NCI-H345 treated with DMSO at 0.1 percent for 48 hours (cell line): Measurements from ENCODE around the gene SNX24.
"Not testable (repeated sequence)": the region's sequence is repeated elsewhere in the genome, so short reads cannot be mapped to it uniquely, and the experiment has no call there.

Source experiments
- DNase-seq: peaks from one replicate; lab custom pipeline; 2025; ENCODE audit not compliant: unreplicated experiment; lab: John Stamatoyannopoulos, UW

Gene SNX24

DNA sequence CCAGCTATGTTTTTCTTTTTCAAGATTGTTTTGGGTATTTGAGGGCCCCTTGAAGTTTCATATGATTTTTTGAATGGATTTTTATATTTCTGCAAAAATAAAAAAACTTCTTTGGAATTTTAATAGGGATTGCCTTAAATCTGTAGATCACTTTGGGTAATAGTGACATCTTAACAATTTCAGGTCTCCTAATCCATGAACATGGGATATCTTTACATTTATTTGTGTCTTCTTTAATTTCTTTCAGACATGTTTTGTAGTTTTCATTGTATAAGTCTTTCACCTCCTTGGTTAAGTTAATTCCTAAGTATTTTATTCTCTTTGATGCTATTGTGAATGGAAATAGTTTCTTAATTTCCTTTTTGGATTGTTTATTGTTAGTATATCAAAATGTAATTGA is 112.0 kb downstream of the SNX24 start:
- DNase-seq: no peak

DNA sequence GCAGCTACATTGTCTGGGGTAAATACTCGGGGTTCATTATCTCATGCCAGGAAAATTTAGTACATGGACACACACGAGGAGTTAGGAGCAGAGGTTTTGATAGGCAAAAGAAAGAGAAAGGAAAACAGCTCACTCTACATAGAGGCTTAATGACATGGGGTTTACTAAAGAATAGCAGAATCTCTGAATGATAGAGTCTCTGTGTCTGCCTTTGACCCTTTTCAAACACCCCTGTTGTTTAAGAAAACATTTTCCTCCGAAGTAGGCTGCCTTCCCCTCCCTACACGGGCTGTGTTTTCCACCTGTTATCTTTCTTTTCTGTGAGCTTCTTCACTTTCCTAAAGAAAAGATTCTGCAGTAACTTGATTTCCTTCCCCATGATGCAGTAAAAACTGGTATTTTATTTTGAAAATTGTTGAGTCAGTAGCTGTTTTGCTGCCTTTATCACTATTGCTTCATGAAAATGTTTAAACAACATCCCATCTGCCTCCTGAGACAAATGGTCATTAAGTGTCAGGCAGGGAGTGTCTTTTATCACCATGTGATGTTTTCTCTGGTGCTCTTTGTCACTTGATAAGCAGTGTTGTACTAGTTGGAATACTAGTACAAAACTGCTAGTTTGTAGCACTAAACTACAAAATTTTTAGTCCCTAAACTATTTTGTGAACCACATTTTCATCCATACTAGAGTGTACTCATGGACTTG is 114.5 kb downstream of the SNX24 start:
- no peak for DNase-seq

DNA sequence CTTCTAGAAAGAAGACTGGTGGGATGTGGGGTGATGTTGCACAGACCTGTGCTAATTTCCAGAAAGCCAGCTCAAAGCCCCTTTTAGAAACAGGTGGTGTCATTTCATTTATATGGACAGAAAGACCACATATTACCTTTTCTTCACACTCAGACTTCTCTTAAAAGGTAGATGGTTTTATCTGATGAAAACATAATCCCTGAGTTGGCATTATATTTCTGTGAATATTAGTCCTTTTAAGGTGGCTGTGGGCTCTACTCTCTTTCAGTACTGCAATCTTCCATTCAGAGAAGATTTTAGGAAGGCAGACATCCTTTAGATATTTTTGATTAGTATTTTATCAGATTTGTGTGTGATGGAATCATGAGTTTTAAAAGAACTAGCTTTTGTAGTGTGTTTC is 117.9 kb downstream of the SNX24 start:
- no peak for DNase-seq

DNA sequence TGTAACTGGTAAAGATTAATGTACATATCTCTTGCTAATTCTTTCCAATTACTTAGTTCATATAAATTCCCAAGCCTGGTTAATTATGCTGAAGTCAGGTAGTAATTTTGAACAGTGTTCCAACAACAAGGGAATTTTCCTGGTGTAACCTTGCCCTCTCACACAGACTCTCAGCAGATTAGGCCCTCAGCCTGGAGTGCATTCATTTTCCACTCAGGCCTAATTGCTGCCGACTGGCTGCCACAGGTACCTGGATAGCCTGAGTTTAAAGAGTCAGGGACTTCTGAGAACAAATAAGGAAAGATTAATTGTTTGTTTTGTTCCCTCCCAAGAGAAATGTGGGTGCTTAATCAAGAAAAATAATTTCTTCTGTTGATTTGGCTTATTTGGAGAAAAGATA is 119.7 kb downstream of the SNX24 start:
- DNase-seq: no peak

DNA sequence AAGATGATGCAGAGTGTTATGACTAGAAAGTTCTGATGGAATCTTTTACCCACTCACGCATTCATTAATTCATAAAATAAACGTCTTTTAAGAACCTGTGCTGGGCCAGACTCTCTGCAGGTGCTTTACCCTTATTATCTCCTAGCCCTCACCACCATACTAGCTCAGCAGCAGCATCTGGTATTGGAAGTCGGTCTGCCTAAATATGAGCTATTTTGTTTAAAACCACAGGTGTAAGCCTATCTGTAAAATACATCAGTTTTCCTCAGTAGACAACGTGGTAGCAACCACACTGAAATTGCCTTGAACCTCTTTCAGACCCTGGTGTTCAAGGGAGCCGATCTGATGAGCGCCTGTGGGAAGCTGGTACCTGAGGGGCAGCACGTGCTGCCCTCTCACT is 121.7 kb downstream of the SNX24 start:
- DNase-seq: no peak

DNA sequence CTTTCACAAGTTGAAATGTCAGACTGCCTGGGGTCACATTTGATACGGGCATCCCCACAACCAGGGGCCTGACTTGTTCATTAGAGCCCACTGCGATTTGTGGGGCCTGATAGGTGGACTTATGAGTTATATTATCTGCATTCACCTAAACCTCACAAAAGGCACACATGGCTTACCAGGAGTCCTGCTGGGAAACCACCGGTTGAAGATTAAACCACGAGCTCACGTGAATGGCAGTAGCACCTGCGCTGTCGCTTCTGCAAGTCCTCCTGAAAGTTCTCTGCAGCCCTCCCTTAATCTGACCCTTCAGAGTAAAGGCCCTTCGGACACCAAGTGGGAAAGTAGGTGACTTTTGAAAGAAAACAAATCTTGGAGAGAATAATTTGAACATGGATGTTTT is 122.2 kb downstream of the SNX24 start:
- no peak for DNase-seq

DNA sequence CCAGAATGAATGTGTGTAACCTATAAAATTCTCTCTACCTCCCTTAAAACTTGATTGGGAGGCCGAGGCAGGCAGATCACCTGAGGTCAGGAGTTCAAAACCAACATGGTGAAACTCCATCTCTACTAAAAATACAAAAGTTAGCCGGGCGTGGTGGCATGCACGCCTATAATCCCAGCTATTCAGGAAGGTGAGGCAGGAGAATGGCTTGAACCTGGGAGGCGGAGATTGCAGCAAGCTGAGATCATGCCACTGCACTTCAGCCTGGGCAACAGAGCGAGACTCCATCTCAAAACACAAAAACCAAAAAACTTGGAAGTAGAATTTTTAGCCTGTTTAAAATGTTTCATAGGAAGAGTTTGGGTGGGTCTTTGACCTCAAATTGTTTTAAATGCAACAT is 122.6 kb downstream of the SNX24 start:
- not testable (repeated sequence) for DNase-seq

DNA sequence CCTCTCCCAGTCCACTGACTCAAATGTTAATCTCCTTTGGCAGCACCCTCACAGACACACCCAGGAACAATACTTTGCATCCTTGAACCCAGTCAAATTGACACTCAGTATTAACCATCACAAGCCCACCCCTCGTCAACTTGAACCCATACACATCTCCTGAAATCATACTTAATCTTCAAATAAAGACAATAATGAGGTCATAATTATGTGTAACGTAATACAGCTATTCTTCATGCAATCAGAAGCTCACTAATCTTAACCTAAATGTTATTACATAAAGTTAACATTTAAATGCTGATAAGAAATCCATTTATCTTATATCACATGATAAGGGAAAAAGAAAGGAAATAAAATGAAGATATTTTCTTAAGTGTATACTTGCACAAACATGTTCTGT is 125.9 kb downstream of the SNX24 start:
- no peak for DNase-seq

DNA sequence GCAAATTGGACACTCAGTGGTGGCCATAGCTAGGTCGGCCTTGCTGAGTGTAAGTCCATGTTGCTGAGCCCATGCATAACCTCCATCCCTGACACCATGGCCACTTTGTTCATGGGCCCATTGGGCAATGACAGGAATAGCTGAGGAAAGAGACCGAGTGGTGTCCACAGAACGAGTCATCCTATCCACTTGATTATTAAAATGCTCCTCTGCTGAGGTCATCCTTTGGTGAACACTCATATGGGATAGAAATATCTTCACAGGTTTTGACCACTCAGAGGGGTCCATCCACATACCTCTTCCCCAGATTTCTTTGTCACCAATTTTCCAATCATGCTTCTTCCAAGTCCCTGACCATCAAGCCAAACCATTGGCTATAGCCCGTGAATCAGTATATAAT is 127.5 kb downstream of the SNX24 start:
- DNase-seq: no peak

DNA sequence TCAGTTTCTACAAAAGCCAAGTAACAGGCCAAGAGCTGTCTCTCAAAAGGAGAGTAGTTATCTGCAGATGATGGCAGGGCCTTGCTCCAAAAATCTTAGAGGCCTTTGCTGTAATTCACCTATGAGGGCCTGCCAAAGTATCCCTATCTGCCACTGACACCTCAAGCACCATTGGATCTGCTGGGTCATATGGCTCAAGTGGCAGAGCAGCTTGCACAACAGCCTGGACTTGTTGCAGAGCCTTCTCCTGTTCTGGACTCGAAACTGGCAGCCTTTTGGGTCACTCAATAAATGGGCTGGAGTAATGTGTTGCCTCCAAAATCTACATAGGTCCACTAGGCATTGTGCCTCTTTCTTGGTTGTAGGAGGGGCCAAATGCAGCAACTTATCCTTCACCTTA is 128.3 kb downstream of the SNX24 start:
- DNase-seq: not testable (repeated sequence)

DNA sequence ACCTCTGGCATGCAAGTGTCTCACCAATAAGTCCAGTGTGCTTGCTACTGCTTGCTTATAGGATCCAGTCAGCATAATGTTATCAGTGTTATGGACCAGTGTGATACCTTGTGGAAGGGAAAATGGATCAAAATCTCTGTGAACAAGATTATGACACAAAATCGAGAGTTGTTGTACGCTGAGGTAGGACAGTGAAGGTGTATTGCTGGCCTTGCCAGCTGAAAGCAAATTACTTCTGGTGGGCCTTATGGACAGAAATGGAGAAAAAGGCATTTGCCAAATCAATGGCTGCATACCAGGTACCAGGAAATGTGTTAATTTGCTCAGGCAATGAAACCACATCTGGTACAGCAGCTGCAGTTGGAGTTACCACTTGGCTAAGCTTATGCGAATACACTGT is 128.8 kb downstream of the SNX24 start:
- not testable (repeated sequence) for DNase-seq

DNA sequence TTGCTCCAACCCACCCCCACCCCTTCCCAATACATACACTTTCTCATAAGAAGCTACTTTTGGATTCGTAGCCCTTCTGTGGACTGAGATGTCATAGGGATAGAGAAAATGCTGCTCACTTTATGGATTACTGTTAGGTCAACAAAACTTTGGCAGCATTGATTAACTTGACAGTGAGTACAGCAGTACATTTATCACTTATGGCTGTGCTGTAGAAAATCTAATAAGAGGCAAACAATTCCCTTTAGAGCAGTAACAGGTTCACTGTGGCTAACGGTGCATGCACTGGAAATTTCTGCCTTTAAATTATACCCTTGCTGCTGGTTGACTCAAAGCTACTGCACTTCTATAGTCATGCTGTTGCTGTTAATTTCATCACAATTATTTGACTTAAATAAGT is 131.9 kb downstream of the SNX24 start:
- DNase-seq: no peak

DNA sequence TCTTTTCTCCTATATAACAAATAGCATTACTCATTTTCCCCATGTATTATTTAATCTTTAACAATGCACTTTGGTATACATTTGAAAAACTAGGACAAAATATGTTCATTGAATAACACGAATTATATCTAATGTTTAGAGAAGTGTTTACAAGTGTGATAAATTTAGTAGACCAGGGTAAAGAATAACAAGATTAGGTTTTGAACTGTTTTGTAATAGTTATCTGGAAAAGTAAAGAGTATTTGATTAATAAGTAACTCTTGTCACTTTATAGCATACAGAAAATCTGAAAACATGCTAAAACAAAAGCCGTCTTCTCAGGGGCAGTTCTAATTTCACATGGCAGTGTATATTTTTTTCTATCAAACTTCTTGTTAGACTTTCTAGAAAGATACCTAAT is 132.7 kb downstream of the SNX24 start:
- no peak for DNase-seq

DNA sequence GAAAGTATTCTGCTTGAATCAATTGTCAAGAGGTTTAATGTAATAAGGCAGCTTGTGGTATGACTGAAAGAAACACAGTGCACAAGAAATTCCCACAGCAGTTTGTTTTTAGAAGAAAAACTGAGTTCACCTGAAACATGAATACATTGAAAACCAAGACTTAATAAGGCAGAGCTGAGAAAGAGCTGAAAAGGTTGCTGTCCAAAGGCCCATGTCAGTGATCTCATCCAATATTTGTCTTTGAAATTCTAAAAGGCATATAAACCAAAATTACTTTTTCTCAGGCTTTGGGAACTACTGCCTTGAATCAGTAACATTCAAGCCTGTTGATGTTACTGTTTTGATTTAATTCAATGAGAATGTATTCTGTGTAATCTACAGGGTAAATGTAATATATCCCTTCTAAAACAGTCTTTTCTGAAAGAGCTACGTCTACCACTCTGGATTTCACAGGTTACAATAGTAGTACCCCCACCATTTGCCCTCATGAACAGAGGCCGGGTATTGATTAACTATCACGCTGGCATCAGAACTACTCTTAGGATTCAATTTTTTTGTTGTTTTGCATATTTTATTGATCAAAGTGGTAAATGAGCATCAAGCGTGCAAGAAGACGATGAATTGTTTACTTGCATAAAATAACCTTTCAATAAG is 133.4 kb downstream of the SNX24 start:
- DNase-seq: no peak

DNA sequence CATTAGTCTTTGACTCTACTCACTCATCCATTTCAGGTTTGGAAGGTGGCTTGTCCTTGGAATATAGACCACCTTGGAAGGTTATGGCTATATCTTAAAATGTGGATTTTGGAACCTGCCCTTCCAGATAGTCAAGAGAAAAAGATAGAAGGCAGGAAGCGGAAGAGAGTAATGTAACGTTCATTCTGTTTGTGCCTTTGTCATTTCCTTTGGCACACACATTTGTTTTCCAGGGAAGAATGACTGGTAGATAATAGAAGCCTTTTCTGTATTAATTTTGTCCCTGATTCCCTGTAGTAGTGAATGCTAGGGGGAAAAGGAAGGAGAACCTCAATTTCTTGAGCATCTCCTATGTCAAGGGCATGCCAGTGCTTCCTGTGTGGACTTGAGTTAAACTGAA is 136.4 kb downstream of the SNX24 start:
- no peak for DNase-seq

DNA sequence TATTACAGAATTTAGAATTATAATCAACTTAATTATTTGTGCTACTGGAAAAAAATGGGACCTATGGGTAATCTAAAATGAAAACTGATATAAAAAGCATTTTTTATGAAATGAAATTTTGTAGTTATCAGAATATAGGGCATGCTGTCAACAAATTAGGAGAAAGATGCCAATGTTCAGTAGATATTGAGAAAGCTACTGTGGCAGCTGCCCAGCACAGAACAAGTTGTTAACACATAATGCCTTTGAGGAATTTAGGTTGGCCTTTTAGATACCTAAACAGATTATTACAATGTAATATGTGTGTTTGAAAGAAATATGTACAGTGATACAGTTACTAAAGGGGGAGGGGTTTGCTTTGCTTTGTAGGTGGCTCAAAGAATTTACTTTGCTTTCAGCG is 137.0 kb downstream of the SNX24 start:
- no peak for DNase-seq

DNA sequence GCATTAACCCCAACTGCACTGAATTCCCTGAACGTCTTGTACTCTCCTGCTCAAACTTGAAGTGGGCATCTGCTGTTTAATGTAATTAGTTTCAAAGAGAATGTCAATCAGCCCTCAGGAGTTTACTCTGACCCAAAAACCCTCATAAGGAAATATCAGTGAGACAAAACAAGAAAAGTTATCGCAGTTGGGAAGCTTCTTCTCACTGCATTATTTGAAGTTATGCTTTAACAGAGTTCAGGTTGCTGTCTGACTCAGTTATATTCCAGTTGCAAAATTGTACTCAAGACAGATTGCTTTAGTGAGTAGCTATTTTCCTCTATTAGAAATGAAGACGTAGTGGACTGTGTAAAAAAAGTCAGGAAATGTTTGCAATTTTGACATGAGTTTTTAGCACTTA is 139.0 kb downstream of the SNX24 start:
- no peak for DNase-seq

DNA sequence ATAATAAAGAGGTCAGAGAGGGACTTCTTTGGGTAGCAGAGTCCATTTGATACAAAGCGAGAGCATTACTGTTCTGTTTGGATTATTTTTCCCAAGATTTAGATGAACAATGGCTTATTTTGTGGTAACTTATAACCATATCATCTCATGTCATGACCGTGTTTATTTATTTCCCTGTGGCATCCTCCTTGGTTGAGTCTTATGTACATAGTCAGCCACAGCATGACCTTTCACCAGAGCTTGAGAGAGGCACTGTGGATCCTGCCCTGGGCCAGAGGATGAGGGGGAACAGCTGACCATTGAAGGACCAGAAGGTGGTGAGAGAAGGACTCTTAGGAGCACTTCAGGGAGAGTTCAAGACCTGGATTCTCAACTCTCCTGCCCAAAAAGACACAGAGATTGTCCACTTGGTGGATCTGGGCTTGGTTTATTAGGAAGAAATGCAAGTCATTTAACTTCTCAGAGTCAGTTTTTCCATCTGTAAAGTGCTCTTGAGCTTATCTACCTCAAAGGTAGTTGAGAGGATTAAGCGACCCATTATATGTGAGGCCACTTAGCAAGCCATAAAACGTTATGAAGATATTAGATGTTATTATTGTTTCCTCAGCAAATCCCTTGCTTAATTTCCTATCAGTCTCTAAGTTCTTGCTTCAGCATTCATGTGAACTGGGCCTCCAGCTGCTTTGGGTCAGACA is 139.7 kb downstream of the SNX24 start:
- DNase-seq: no peak

DNA sequence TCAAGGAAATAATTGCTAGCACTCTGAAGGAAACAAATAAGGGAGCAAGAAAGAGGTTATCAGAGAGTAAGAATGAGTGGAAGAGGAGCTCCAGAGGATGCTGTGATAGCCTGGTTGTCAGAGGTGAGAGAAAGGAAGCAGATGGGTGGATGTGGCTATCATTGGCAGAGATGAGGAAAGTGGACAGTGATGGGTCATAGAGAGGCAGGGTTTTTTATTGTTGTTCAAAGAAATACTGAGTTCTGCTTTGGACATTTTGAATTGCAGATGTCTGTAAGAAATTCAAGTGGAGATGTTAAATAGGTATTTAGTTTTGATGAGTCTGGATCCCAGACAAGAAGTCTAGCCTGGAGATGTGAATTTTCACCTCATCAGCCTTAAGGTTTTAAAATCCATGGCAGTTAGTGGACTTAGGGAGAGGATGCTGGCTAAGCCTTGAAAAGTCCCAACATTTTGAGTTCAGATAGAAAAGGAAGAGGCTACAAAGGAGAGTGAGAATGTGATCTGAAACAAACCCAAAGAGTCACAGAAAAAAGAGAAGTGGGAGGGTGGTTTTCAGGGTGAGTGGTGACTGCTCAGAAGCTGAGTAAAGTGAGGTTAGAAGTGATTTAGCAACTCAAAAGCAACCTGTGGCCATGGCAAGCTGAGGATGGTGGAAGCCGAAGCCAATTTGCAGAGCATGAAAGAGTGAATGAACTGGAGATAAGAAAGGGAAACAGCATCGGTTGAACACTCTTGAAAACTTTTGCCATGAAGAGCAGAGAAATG is 140.7 kb downstream of the SNX24 start:
- DNase-seq: no peak

DNA sequence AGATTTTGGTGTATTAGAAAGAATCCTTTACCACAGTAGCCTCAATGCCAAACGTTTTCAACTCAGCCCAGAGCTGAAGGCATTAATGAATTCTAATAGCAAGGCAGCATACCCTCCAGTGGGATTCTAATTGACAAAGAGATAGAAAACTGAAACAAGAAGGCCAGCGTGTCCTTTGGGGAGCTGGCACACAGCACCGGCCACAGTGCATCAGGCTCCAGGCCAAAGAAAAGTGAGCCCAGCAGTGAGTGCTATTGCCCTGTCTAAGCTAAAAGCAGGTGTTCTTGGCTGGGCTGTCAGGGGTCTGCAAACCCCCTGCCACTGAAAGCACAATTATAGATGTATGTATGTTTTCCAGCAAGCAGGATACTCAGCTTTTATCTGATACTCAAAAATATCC is 150.7 kb downstream of the SNX24 start:
- DNase-seq: no peak

DNA sequence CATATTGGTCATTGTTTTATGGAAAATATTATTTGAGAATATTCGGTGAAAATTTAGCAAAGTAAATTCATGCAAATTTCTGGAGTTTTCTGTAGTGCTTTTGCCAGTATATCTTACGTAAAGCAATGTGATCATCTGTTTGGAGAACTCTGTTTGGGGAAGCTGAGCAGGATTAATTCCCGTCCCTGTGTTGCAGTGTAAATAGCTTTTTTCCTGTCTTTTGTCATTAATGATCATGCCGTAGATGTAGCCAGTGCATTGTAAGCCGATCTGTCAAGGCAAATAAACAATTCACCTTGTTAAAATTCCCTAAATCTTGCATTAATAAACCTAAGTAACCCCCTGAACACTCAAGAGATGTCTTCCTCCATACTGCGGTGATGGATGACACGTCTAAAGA is 151.9 kb downstream of the SNX24 start:
- no peak for DNase-seq
